Right lobe of liver (tissue), 6 donors: ENCODE data around the gene APRT. TPM values are rescaled to one million over a fixed set of nuclear protein-coding genes. Genes with fewer than 3 reads are reported as not detected.
"Not testable (repeated sequence)": the region's sequence is repeated elsewhere in the genome, so short reads cannot be mapped to it uniquely, and the experiment has no call there.

ENCODE experiments used
- ATAC-seq, 4 donors: fragments of 200-7000 bp; cut with Tn5 transposase; one replicate each; pipeline ENCODE4 v1.9.1; 2020; ENCODE audit warnings: mild to moderate bottlenecking in 4 of 4, moderate library complexity in 4 of 4
- DNase-seq, 3 donors: peaks; one replicate each; pipeline ENCODE4 v3.0.0-alpha.2; 2020
- H3K27ac ChIP-seq, 3 donors: fragments of 200-600 bp; one replicate each; pipeline ENCODE4 v1.8.0; 2022
- H3K27me3 ChIP-seq, 2 donors: fragments of 200-600 bp; one replicate each; pipeline ENCODE4 v1.8.0; 2022
- H3K36me3 ChIP-seq, 4 donors: fragments of 200-600 bp; sonication (generic) in 1 of 4; one replicate each; pipeline versions ENCODE4 v1.5.1 to v1.8.0; 2017 to 2022; ENCODE audit warnings: control low read depth in 1 of 4
- H3K4me1 ChIP-seq, 4 donors: fragments of 200-600 bp; sonication (generic) in 1 of 4; one replicate each; pipeline versions ENCODE4 v1.5.1 to v1.8.0; 2017 to 2022; ENCODE audit warnings: control low read depth in 1 of 4
- H3K4me3 ChIP-seq, 3 donors: fragments of 200-600 bp; one replicate each; pipeline ENCODE4 v1.8.0; 2022
- H3K9me3 ChIP-seq, 4 donors: fragments of 200-600 bp; sonication (generic) in 1 of 4; one replicate each; pipeline versions ENCODE4 v1.5.1 to v1.8.0; 2017 to 2022; ENCODE audit warnings: control low read depth in 1 of 4
- POLR2A ChIP-seq: fragments of 450-650 bp; IDR thresholded peaks from one replicate; pipeline ENCODE4 v1.6.1; 2017; ENCODE audit warnings: antibody characterized with exemption, mild to moderate bottlenecking
- WGBS: methylation state at CpG from one replicate; pipeline ENCODE4 v1.1.6; 2018; ENCODE audit warnings: low coverage, low lambda C conversion rate; ENCODE audit not compliant: insufficient coverage; ENCODE audit errors: missing lambda C conversion rate; 5-methylcytosine and 5-hydroxymethylcytosine counted together
- intact Hi-C, 2 donors: fragments of 100-400 bp; cut with DNase I; formaldehyde crosslinking; loops; one replicate each; pipeline versions ENCODE4 v1.11.2 to v1.14.1; 2022
- total RNA-seq, 6 experiments: library from RNA; depleted of rRNA in 2 of 6; stranded (reverse); fragments of >200 nt in 2 of 6; fragmentation: NEBNext Ultra II Directional in 3 of 6; extraction: Animal tissue kit (Norgen Biotek cat#: 25700) in 3 of 6; gene quantifications; one replicate each; pipeline versions ENCODE4 v1.1.0 to v1.2.4, GENCODE V29; 2016 to 2023
- TF ChIP-seq, protein P1 (sequence below), 4 donors: fragments of 200-600 bp in 3 of 4; fragments of 450-650 bp in 1 of 4; IDR thresholded peaks; one replicate each; pipeline versions ENCODE4 v1.5.1 to v1.8.0; 2016 to 2022; ENCODE audit warnings: antibody characterized with exemption in 4 of 4, mild to moderate bottlenecking in 2 of 4
- donor health status: DM: no; HTN: yes; CAD: no.
- donor health status: DM: no; HTN: no; CAD: no.
- donor health status: DM: no; HTN: no; CAD: no.
- donor health status: DM: no; HTN: yes; CAD: no.
- donor health status: DM: no; HTN: yes; CAD: no.

APRT gene
- total RNA-seq, 6 experiments from 2014 or later = 61.4 to 120 (median 74.1) TPM

DNA sequence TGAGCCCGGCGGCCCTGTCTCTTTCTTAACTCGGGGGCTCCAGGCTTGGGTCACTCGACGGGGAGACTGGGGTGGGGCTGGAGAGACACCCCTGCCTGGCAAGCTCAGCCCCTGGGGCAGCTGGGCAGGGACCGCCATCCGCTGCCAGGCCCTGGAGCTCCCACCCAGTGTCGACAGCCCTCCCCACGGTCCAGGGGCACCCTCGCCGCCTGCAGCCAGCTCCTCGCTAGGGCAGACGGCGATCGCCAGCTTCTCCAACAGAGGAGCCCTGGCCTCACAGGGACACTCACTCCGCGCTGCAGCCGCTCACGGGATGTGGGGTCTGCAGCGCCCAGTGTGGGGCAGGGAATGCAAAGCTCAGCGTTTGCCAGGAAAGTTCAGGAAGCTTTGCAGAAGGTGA is 16.0 kb upstream of the APRT start:
- no peaks in the 10 kb centered on the region for H3K4me1 ChIP-seq
- intact Hi-C loops = no loop called here
- H3K27ac ChIP-seq = no peak overlapping the region
- WGBS = 92% methylated on average over 4 of the region's 21 CpGs
- TF ChIP-seq POLR2A = no peak
- TF ChIP-seq, protein P1, sequence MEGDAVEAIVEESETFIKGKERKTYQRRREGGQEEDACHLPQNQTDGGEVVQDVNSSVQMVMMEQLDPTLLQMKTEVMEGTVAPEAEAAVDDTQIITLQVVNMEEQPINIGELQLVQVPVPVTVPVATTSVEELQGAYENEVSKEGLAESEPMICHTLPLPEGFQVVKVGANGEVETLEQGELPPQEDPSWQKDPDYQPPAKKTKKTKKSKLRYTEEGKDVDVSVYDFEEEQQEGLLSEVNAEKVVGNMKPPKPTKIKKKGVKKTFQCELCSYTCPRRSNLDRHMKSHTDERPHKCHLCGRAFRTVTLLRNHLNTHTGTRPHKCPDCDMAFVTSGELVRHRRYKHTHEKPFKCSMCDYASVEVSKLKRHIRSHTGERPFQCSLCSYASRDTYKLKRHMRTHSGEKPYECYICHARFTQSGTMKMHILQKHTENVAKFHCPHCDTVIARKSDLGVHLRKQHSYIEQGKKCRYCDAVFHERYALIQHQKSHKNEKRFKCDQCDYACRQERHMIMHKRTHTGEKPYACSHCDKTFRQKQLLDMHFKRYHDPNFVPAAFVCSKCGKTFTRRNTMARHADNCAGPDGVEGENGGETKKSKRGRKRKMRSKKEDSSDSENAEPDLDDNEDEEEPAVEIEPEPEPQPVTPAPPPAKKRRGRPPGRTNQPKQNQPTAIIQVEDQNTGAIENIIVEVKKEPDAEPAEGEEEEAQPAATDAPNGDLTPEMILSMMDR (IDR thresholded peaks at IDR 0.05) = no peak
- DNase-seq = no peak
- ATAC-seq = no peak
- no peaks in the 10 kb centered on the region for H3K27me3 ChIP-seq
- H3K4me3 ChIP-seq = no peak overlapping the region
- no peaks in the 10 kb centered on the region for H3K9me3 ChIP-seq
- peaks cover 0 to 3% (median 0%) of the 10 kb centered on the region in 4 donors for H3K36me3 ChIP-seq

DNA sequence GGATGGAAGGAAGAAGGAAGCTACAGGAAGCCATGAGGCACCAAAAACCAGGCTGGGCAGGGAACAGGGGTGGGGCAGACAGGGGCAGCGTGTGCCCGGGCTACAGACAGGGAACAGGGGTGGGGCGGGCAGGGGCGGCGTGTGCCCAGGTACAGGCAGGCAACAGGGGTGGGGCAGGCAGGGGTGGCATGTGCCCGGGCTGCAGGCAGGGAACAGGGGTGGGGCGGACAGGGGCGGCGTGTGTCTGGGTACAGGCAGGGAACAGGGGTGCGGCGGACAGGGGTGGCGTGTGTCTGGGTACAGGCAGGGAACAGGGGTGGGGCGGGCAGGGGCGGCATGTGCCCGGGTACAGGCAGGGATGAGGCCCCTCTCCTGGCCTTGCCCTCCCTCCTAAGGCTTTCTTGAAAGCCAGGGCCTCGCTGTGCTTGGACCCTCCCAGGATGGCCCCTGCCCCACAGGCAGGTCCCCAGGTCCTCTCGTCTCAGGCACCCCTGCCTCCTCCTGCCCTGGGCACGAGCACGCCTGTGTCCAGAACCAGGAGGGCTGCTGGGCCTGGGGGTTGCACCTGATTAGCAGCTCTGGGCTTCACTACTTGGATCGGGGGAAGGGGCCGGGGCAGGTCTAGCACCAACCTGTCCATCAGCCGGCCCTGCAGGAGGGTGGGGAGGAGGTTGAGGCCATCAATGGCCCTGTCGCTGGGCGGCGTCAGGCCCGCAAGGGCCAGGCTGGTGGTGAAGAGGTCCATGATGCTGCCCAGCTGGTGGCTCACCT is 14.5 kb upstream of the APRT start:
- no peaks in the 10 kb centered on the region for H3K4me1 ChIP-seq
- intact Hi-C loops = no loop called here
- no peak for TF ChIP-seq POLR2A
- TF ChIP-seq, protein P1 (IDR thresholded peaks at IDR 0.05) = no peak
- WGBS = 94% methylated on average over 12 of the region's 26 CpGs
- no peak for ATAC-seq
- no peak overlapping the region for H3K27ac ChIP-seq
- H3K4me3 ChIP-seq = no peak overlapping the region
- peaks cover 0 to 5% (median 0%) of the 10 kb centered on the region in 4 donors for H3K36me3 ChIP-seq
- H3K9me3 ChIP-seq = no peaks in the 10 kb centered on the region
- DNase-seq = no peak
- no peaks in the 10 kb centered on the region for H3K27me3 ChIP-seq

DNA sequence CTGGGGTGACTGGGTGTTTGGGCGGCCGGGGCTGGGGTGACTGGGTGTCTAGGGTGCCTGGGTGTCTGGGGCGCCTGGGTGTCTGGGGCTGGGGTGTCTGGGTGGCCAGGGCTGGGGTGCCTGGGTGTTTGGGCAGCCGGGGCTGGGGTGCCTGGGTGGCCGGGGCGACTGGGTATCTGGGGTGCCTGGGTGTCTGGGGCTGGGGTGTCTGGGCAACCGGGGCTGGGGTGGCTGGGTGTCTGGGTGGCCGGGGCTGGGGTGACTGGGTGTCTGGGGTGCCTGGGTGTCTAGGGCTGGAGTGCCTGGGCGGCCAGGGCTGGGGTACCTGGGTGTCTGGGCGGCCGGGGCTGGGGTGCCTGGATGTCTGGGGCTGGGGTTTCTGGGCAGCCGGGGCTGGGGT is 13.4 kb upstream of the APRT start:
- WGBS = no CpG with 5 or more reads among the region's 12 CpGs
- Histone ChIP-seq H3K27ac (no peak overlapping the region), H3K4me1 (no peaks in the 10 kb centered on the region), H3K4me3 (no peak overlapping the region), H3K27me3 (no peaks in the 10 kb centered on the region), H3K36me3 (peaks cover 0 to 5% (median 0%) of the 10 kb centered on the region in 4 donors), H3K9me3 (no peaks in the 10 kb centered on the region)
- intact Hi-C loops = no loop called here
- DNase-seq = no peak
- no peak for ATAC-seq
- TF ChIP-seq, protein P1 (IDR thresholded peaks at IDR 0.05) = no peak
- TF ChIP-seq POLR2A = no peak

DNA sequence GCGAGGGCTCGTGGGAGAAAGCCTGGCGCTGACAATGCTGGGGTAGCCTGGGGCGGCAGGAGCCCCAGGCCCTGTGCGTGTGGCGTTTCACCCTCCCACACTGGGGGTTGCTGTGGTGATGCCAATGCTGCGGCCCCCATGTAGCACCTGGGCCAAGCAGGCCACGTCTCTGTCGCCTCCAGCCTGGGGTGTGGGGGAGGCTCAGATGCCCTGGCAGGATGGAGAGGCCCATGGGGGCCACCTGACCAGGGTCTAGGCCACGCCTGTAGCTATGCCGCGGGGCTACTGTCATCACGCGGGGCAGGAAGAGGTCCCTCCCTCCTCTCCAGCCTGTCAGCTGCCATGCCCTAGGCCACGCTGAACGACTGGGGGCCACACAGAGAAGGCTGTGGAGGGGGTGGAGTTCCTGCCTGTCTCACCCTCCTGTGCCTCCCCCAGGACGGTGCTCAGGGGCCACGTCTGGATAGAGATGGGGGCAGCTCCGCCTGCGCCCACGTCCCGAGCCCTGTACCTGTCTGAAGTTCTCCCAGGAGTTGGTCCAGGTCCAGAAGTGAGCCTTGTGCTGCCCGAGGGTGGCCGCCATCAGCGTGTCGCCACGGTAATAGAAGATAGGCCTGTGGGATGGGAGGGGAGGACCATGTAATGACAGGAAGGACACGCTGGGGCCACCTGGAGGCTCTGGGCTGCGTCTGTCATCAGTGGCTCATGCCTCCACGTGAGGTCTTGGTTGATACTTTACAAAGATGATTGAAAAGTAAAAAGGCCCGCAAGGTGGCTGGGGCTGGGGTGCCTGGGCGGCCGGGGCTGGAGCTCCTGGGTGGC is 12.7 kb upstream of the APRT start:
- Histone ChIP-seq H3K4me3 (no peak overlapping the region), H3K27ac (no peak overlapping the region), H3K9me3 (no peaks in the 10 kb centered on the region), H3K4me1 (no peaks in the 10 kb centered on the region), H3K36me3 (peaks cover 0 to 5% (median 0%) of the 10 kb centered on the region in 4 donors), H3K27me3 (no peaks in the 10 kb centered on the region)
- no peak for DNase-seq
- no peak for ATAC-seq
- 77% methylated on average over 10 of the region's 33 CpGs for WGBS
- no peak for TF ChIP-seq POLR2A
- TF ChIP-seq, protein P1 (IDR thresholded peaks at IDR 0.05) = no peak
- intact Hi-C loops = no loop called here

DNA sequence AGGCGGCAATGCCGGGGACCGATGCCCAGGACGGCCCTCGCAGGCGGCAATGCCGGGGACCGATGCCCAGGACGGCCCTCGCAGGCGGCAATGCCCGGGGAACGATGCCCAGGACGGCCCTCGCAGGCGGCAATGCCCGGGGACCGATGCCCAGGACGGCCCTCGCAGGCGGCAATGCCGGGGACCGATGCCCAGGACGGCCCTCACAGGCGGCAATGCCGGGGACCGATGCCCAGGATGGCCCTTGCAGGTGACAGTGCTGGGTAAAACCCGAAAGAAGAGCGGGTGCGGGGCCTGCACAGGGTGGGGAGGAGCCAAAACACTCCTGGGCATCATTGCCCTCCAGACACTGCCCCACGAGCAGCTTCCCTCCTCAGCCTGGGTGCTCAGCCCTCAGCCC is 11.9 kb upstream of the APRT start:
- DNase-seq, H3K9me3 ChIP-seq, H3K27ac ChIP-seq, H3K4me1 ChIP-seq, ATAC-seq, intact Hi-C loops, H3K36me3 ChIP-seq, H3K27me3 ChIP-seq, H3K4me3 ChIP-seq: not testable (repeated sequence)
- 94% methylated on average over 3 of the region's 31 CpGs for WGBS
